Measurements from ENCODE around the gene PTPRE. TPM values are rescaled to one million over a fixed set of nuclear protein-coding genes. Genes with fewer than 3 reads are reported as not detected.

The PTPRE gene
- total and polyA plus RNA-seq, 2 of the 4 experiments (the other 2 are of a cell fraction), result 0.34 to 0.54 TPM

- Histone ChIP-seq H4K8ac (ENCODE audit: low read depth in 2 of 2, low read length in 2 of 2) (no peak overlapping the region), H3K14ac (replicated peaks; ENCODE audit: low read depth, low read length) (no peak overlapping the region), H2AK9ac (replicated peaks; ENCODE audit: low read depth, low read length, poor library complexity) (no peak overlapping the region), H3K9ac (ENCODE audit: low read depth, low read length) (no peak overlapping the region), H3K18ac (ENCODE audit: low read depth, low read length) (no peak overlapping the region), H4K20me1 (ENCODE audit: insufficient read depth, low read length) (no peaks in the 10 kb centered on the region), H3K23ac (ENCODE audit: low read depth, low read length) (no peak overlapping the region), H3K56ac (ENCODE audit: extremely low read depth, insufficient read depth, low read length) (no peak overlapping the region), H3K4me2 (ENCODE audit: low read depth, low read length) (no peak overlapping the region), H2BK5ac (ENCODE audit: low read depth, low read length, poor library complexity, severe bottlenecking) (no peak overlapping the region), H4K91ac (ENCODE audit: insufficient read depth, low read depth, low read length) (no peak overlapping the region), H2AK5ac (ENCODE audit: low read depth, low read length) (no peak overlapping the region), H3K4me1 (ENCODE audit: control insufficient read depth, insufficient read depth, low read length) (no peaks in the 10 kb centered on the region), H3K27me3 (ENCODE audit: control insufficient read depth, insufficient read depth, low read length) (no peaks in the 10 kb centered on the region; the same call in 1 of the 2 replicates), H2BK20ac (ENCODE audit: low read depth, low read length) (no peak overlapping the region), H4K5ac (ENCODE audit: low read depth, low read length) (no peak overlapping the region), H3K79me1 (ENCODE audit: low read depth in 1 of 2, low read length in 2 of 2) (no peaks in the 10 kb centered on the region), H2BK120ac (ENCODE audit: low read depth, low read length) (no peak overlapping the region), H3K27ac (ENCODE audit: insufficient read depth, low read length) (no peak overlapping the region), H3K36me3 (ENCODE audit: control insufficient read depth, insufficient read depth, low read length) (no peaks in the 10 kb centered on the region), H3K4me3 (ENCODE audit: insufficient read depth, low read depth, low read length) (no peak overlapping the region), H3K9me1 (ENCODE audit: insufficient read depth, low read length) (peaks cover 3% of the 10 kb centered on the region; the same call in 1 of the 2 replicates), H2BK15ac (ENCODE audit: low read depth, low read length) (no peak overlapping the region), H2AFZ (replicated peaks; ENCODE audit: low read length, poor library complexity) (no peak overlapping the region), H3K9me3 (ENCODE audit: control insufficient read depth, insufficient read depth, low read length) (no peaks in the 10 kb centered on the region), H3K4ac (ENCODE audit: low read depth, low read length) (no peak overlapping the region)
- ChIA-PET POLR2A (ENCODE audit: unreplicated experiment) (no interaction called here), CTCF (interaction anchor here (1.0 kb wide), 1 partner anchor 11 kb away, joined by 3 read pairs; no protein-coding TSS in a partner anchor)
- DNase-seq (no peak), ATAC-seq (ENCODE audit: low read depth) (no peak)
- in situ Hi-C loops (cut with MboI; ENCODE audit: low sequenced_read_pairs), result no loop called here
- dilution Hi-C loops (cut with HindIII; ENCODE audit: low sequenced_read_pairs, unreplicated experiment), result no loop called here
- TF ChIP-seq ELK1 (IDR thresholded peaks at IDR 0.05; ENCODE audit: borderline replicate concordance, low read depth, low read length) (no peak), USF2 (IDR thresholded peaks at IDR 0.05; ENCODE audit: low read depth, low read length) (no peak)
- BruUV-seq (replicated peaks), result no TSS peak
- intact Hi-C loops (cut with micrococcal nuclease), result no loop called here
Measured at GRCh38 chr10:128058750-128059134, 151.8 kb downstream of the PTPRE start.
